ENCODE measurements around the gene AMIGO1. TPM values are rescaled to one million over a fixed set of nuclear protein-coding genes. Genes with fewer than 3 reads are reported as not detected.
A peak's percentile ranks its signal among the peaks of the same experiment; 100 is the strongest.

The AMIGO1 gene
- total and polyA plus RNA-seq, 10 of the 15 experiments (the other 5 are each of a cell fraction or from before 2014, with no cell fraction given) = 0.02 to 0.28 (median 0.08) TPM; not detected in 1

GRCh38 chr1:109493227-109493626, 16.3 kb downstream of the AMIGO1 start:
- H3K4me1 ChIP-seq (ENCODE audit: control insufficient read depth, insufficient read depth, low read length) = peaks cover 4% of the 10 kb centered on the region
- in situ Hi-C loops (cut with MboI) = loop anchor here (5.0 kb wide), 1 partner anchor 39 kb away; no protein-coding TSS in a partner anchor
- peak overlapping the region; percentile 99 for H2AFZ ChIP-seq (ENCODE audit: control insufficient read depth, low read depth, low read length)
- ChIA-PET POLR2A (interaction anchor here (1.2 to 2.5 kb wide), 7 partner anchors 10 to 66 kb away, joined by 3 to 17 read pairs (median 7); partner anchors contain the start of gene ATXN7L2), SMC1A (ENCODE audit: uncharacterized antibody, unreplicated experiment) (interaction anchor here (1.0 to 14.4 kb wide), 4 partner anchors 8 to 144 kb away, joined by 3 to 431 read pairs (median 5); no protein-coding TSS in a partner anchor), RAD21 (ENCODE audit: unreplicated experiment) (interaction anchor here (0.8 to 13.4 kb wide), 8 partner anchors 13 to 131 kb away, joined by 3 to 422 read pairs (median 4); no protein-coding TSS in a partner anchor), CTCF (interaction anchor here (0.8 to 26.7 kb wide), 13 partner anchors 9 to 214 kb away, joined by 3 to 1280 read pairs (median 5); partner anchors contain the start of genes AMIGO1, ATXN7L2, GNAI3 and GPR61)
- intact Hi-C loops (cut with micrococcal nuclease; ENCODE audit: unreplicated experiment) = loop anchor here (5.0 kb wide), 1 partner anchor 129 kb away; no protein-coding TSS in a partner anchor
- no peaks in the 10 kb centered on the region for H3K27me3 ChIP-seq (replicated peaks in 1 of 2; ENCODE audit: control insufficient read depth in 2 of 2, insufficient read depth in 2 of 2, low read length in 1 of 2)
- TF ChIP-seq SIX5 (IDR thresholded peaks at IDR 0.05; ENCODE audit: low read depth, low read length, severe bottlenecking) = no peak
- no peak for DNase-seq (ENCODE audit: low read depth, low spot score)
- H3K27ac ChIP-seq (ENCODE audit: control insufficient read depth, insufficient read depth) = no peak overlapping the region
- no peaks in the 10 kb centered on the region for H3K9me3 ChIP-seq (replicated peaks; ENCODE audit: control insufficient read depth, insufficient read depth, low read length)
- H3K4me2 ChIP-seq (ENCODE audit: control insufficient read depth, insufficient read depth) = peak overlapping the region; percentile 39; the same call in 1 of the 2 replicates
- peak overlapping the region; percentile 77; the same call in 1 of the 2 replicates for H3K9ac ChIP-seq (ENCODE audit: control insufficient read depth, insufficient read depth, low read length)
- WGBS (ENCODE audit: insufficient coverage, insufficient replicate concordance, low lambda C conversion rate, missing lambda C conversion rate) = 73% methylated on average over 4 of the region's 4 CpGs
- FAIRE-seq = no peak
- peaks cover 8 to 9% of the 10 kb centered on the region in 2 experiments; a peak in 3 of 4 replicates for H3K36me3 ChIP-seq (ENCODE audit: control insufficient read depth in 2 of 2, insufficient read depth in 2 of 2, low read length in 1 of 2)
- no peak for ATAC-seq
- peak overlapping the region; percentile 34; the same call in 1 of the 2 replicates for H3K4me3 ChIP-seq
- BruUV-seq (replicated peaks) = no TSS peak
- H4K20me1 ChIP-seq (ENCODE audit: control insufficient read depth, insufficient read depth) = no peaks in the 10 kb centered on the region
- peaks cover 9% of the 10 kb centered on the region for H3K79me2 ChIP-seq (ENCODE audit: control insufficient read depth, insufficient read depth, low read length)

GRCh38 chr1:109492779-109493178, 16.7 kb downstream of the AMIGO1 start:
- DNase-seq (ENCODE audit: low read depth, low spot score) = no peak
- Histone ChIP-seq H3K9me3 (replicated peaks; ENCODE audit: control insufficient read depth, insufficient read depth, low read length) (no peaks in the 10 kb centered on the region), H3K27ac (ENCODE audit: control insufficient read depth, insufficient read depth) (no peak overlapping the region), H2AFZ (ENCODE audit: control insufficient read depth, low read depth, low read length) (no peak overlapping the region), H3K4me2 (ENCODE audit: control insufficient read depth, insufficient read depth) (no peak overlapping the region), H4K20me1 (ENCODE audit: control insufficient read depth, insufficient read depth) (no peaks in the 10 kb centered on the region), H3K4me3 (no peak overlapping the region), H3K36me3 (ENCODE audit: control insufficient read depth in 2 of 2, insufficient read depth in 2 of 2, low read length in 1 of 2) (peaks cover 8% of the 10 kb centered on the region in 2 experiments; a peak in 3 of 4 replicates), H3K27me3 (replicated peaks in 1 of 2; ENCODE audit: control insufficient read depth in 2 of 2, insufficient read depth in 2 of 2, low read length in 1 of 2) (no peaks in the 10 kb centered on the region), H3K79me2 (ENCODE audit: control insufficient read depth, insufficient read depth, low read length) (peaks cover 9% of the 10 kb centered on the region), H3K4me1 (ENCODE audit: control insufficient read depth, insufficient read depth, low read length) (peaks cover 4% of the 10 kb centered on the region), H3K9ac (ENCODE audit: control insufficient read depth, insufficient read depth, low read length) (no peak overlapping the region)
- no TSS peak for BruUV-seq (replicated peaks)
- WGBS (ENCODE audit: insufficient coverage, insufficient replicate concordance, low lambda C conversion rate, missing lambda C conversion rate) = 69% methylated on average over 4 of the region's 4 CpGs
- intact Hi-C loops (cut with micrococcal nuclease; ENCODE audit: unreplicated experiment) = loop anchor here (5.0 kb wide), 1 partner anchor 130 kb away; no protein-coding TSS in a partner anchor
- SMC1A ChIA-PET (ENCODE audit: uncharacterized antibody, unreplicated experiment) = interaction anchor here (0.8 to 14.4 kb wide), 7 partner anchors 20 to 144 kb away, joined by 3 to 431 read pairs (median 3); no protein-coding TSS in a partner anchor
- no peak for FAIRE-seq
- CTCF ChIA-PET = interaction anchor here (0.6 to 26.7 kb wide), 13 partner anchors 9 to 869 kb away, joined by 3 to 1280 read pairs (median 4); partner anchors contain the start of genes AMIGO1, ATXN7L2, GNAI3 and GPR61
- no peak for ATAC-seq
- TF ChIP-seq MXI1 (IDR thresholded peaks at IDR 0.05; ENCODE audit: low read depth, low read length) (no peak), HSF1 (IDR thresholded peaks at IDR 0.05; ENCODE audit: low read depth, low read length) (no peak), PAX8 (IDR thresholded peaks at IDR 0.05) (no peak), KDM1A (IDR thresholded peaks at IDR 0.05; ENCODE audit: borderline replicate concordance) (no peak), REST (IDR thresholded peaks at IDR 0.05; ENCODE audit: low read depth, low read length) (no peak)
- POLR2A ChIA-PET = interaction anchor here (0.8 to 2.4 kb wide), 6 partner anchors 9 to 65 kb away, joined by 3 to 7 read pairs (median 4); partner anchors contain the start of gene ATXN7L2
- in situ Hi-C loops (cut with MboI) = loop anchor here (5.0 kb wide), 1 partner anchor 40 kb away; no protein-coding TSS in a partner anchor
- RAD21 ChIA-PET (ENCODE audit: unreplicated experiment) = interaction anchor here (0.8 to 13.4 kb wide), 9 partner anchors 10 to 147 kb away, joined by 3 to 422 read pairs (median 3); no protein-coding TSS in a partner anchor
